T47D (cell line): ENCODE data around the gene ADORA1.
A peak's percentile ranks its signal among the peaks of the same experiment; 100 is the strongest.

ENCODE experiments used
- DNase-seq, 2 experiments: peaks; one replicate each; pipeline versions ENCODE4 v3.0.0 to v3.0.0-alpha.2; 2011 to 2012; ENCODE audit warnings: low read depth in 1 of 2, low spot score in 1 of 2
- JUND ChIP-seq: IDR thresholded peaks from 2 replicates; pipeline ENCODE4 v1.6.1; 2012; ENCODE audit warnings: low read depth
- in situ Hi-C: cut with HindIII; loops from 2 replicates; pipeline ENCODE4 v1.10.0; 2016; ENCODE audit warnings: low sequenced_read_pairs, low pct_unique_long_range_greater_than_20kb

ADORA1 gene

DNA sequence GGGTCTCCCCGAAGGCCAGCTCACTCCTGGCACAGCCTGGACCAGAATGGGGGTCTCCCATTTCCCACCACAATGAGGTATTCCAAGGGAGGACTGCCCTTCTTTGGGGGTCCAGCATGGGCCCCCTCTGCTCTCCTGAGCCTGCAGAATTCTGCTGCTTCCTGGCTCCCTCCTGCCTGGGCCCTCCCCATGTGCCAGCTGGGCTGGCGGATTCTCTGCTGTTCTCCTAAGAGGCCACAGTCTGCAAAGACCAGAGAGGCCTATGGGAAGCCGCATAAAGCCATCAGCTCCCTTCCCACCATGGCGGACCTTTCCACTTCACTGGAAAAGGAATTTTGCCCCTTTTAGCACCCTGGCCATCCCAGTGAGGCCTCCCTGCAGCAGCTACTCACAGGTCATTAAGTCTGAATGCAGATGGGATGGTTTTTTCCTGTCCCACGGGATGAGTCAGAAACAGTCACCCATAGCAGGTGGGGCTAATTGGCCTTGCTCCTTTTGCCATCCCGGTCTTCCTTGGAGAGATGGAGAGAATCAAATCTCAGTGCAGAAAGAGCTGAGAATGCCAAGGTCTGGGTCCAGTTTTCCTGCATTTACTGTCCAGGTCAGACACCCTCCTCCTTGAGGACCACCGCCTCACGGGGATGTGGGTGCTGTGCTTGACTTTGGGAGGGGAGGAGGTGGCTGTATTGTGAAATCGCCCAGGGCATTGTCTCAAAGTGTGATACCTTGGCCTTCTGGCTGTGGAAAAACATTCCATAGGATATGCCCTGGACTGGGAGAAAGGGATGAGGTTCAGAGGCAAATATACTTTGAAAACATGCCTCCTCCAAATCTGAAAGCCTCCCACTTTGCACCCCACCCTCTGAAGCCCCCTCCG, 24.9 kb downstream of the ADORA1 start:
- no peak for TF ChIP-seq JUND
- in situ Hi-C loops: no loop called here
- DNase-seq: peak in 1 of 2 experiments; percentile 25

DNA sequence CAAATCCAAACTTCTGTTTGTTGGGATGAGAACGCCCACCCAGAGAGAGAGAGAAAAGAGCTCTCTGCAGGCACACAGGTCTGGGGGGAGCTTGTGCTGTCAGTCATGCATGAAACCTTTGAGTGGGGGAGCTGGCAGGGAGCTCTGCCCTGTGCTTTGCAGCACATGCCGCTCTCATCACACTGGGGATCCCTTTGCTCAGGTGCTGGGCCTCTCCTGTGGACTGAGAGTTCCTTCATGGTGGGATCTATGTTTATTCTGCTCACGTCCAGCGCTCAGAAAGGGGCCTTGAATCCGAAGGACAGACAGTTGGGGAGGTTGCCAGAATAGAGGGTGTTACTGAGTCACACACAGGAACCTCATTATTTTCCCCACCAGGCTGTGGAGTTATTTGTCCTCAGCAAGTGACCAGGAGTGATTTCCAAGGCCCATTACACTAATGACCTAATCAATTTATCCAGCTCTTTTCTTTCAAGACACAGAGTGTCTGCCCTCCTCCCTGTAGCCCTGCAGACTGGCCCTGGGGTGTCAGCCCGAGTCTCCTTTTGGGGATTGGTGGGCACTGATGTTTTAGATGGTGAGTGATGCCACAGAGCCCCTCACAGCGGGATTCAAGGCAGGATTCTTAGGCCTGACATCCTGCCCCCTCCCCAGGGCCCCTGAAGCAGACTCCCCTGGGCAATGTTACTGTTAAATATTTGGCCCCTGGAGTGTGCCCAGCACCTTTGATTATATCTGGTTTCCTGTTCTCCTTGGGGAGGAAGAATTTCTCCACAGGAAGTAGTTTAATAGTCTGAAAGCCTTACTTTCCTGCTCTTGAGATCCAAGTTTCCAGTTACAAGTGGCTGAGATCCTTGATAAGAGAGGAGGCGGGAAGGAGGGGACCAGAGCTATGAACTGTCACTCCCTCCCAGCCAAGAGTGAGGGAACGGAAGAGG, 25.8 kb downstream of the ADORA1 start:
- TF ChIP-seq JUND: no peak
- in situ Hi-C loops: no loop called here
- no peak for DNase-seq

- no peak for TF ChIP-seq JUND
- peak in 1 of 2 experiments; percentile 68 for DNase-seq
- in situ Hi-C loops: no loop called here
Observed at GRCh38 chr1:203153989-203154821, 26.7 kb downstream of the ADORA1 start.

DNA sequence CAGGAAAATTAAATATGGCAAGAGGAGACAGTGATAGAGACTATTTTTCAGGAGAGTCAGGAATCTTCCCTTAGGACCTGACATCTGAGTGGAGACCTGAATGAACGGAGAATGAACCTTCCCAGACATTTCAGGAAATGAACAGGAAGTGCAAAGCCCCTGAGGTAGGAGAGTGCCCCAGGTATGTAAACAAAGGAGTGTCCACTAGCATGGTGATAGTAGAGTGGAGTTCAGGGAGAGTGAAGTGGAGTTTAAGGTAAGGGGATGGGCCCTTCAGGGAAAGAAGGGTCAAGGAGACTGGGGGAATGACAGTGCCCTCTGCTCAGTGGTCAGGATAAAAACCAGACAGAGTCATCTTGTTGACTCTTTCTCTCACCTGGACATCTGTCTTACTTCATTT, 28.8 kb downstream of the ADORA1 start:
- in situ Hi-C loops: no loop called here
- DNase-seq: no peak
- TF ChIP-seq JUND: no peak

- DNase-seq: no peak
- TF ChIP-seq JUND: no peak
- in situ Hi-C loops: no loop called here
Observed at GRCh38 chr1:203158423-203158822, 30.9 kb downstream of the ADORA1 start.

- no peak for DNase-seq
- in situ Hi-C loops: no loop called here
- TF ChIP-seq JUND: no peak
Observed at GRCh38 chr1:203158960-203159665, 31.6 kb downstream of the ADORA1 start.

- no peak for TF ChIP-seq JUND
- DNase-seq: no peak
- in situ Hi-C loops: no loop called here
Observed at GRCh38 chr1:203159844-203160243, 32.3 kb downstream of the ADORA1 start.

GRCh38 chr1:203161175-203161574, 33.6 kb downstream of the ADORA1 start:
- in situ Hi-C loops: no loop called here
- no peak for DNase-seq
- TF ChIP-seq JUND: no peak

- DNase-seq: no peak
- no peak for TF ChIP-seq JUND
- in situ Hi-C loops: no loop called here
Observed at GRCh38 chr1:203161703-203162102, 34.2 kb downstream of the ADORA1 start.

DNA sequence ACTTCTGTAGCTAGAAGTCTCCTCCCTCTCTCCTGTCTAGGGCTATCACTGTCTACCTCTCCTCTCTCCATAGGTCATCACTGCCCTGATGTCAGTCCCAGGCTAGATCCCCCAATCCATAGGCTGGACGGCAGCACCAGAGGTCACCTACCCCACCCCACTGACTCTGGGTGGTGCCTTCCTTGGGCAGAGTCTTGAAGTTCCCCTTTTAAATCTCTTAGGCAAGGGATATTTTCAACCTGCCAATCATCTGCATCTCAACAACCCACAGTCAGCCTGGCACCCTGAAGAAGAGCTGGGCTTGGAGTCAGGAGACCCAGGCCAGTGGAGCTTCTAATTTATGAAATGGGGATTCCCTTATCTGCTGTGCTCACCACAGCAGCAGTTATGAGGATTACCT, 34.9 kb downstream of the ADORA1 start:
- DNase-seq: no peak
- TF ChIP-seq JUND: no peak
- in situ Hi-C loops: no loop called here

DNA sequence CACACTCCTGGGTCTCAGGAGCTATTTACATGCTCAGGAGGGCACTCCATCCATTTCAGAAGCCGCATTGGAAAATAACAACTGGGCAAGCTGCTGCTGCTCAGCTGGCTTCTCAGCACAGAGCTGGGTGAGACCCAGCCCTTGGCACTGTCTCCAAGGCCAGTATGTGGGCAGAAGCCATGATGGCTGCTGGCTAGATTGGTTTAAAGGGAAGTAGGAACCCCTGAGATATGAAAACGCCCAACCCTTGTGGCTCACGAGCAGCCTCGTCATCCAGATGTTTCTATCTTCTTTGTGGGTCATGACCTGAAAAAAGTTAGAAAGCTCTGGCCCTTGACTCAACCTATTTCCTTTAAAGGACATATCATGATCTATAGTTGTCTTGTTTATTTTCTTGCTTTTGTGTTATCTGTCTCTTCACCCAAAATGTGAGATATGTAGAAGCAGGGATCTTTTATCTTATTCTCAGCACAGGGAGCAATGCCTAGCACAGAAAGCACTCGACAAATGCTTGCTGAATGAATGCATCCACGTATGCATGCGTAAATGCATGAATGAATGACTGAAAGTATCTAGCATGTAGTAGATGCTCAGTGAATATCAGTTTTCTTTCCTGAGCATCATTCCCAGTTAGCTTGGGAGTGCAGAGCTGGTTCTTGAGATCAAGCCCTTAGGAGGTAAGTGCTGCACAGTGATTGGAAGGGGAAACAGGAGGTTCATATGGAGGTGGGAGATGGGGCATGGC, 36.5 kb downstream of the ADORA1 start:
- in situ Hi-C loops: no loop called here
- no peak for DNase-seq
- no peak for TF ChIP-seq JUND
